HG02759 (cell line): ENCODE data around the gene TNPO1.
A peak's percentile ranks its signal among the peaks of the same experiment; 100 is the strongest.
"Not testable (repeated sequence)": the region's sequence is repeated elsewhere in the genome, so short reads cannot be mapped to it uniquely, and the experiment has no call there.

ENCODE experiments used
- ATAC-seq: cut with Tn5 transposase; IDR thresholded peaks from one replicate; pipeline ENCODE4 v1.9.1; 2021; ENCODE audit warnings: mild to moderate bottlenecking, moderate library complexity; ENCODE audit not compliant: unreplicated experiment

TNPO1 gene

GRCh38 chr5:72816284-72817075 lies at the start of gene TNPO1:
Gene TNPO1 (plus strand): TSS chr5:72816661. CDS start chr5:72816738, 77 bp downstream.
- ATAC-seq, result peak; percentile 82

GRCh38 chr5:72767289-72768010 lies 49.0 kb upstream of the TNPO1 start:
- no peak for ATAC-seq

GRCh38 chr5:72770266-72770665 lies 46.2 kb upstream of the TNPO1 start:
- ATAC-seq, result no peak

GRCh38 chr5:72776684-72777083 lies 39.8 kb upstream of the TNPO1 start:
- no peak for ATAC-seq

- ATAC-seq, result no peak
These were observed 36.9 kb upstream of the TNPO1 start for GRCh38 chr5:72779520-72779919.

- no peak for ATAC-seq
These were observed 33.1 kb upstream of the TNPO1 start for GRCh38 chr5:72783354-72783753.

GRCh38 chr5:72784129-72784528 lies 32.3 kb upstream of the TNPO1 start:
- ATAC-seq, result no peak

GRCh38 chr5:72785801-72786200 lies 30.7 kb upstream of the TNPO1 start:
- no peak for ATAC-seq

GRCh38 chr5:72786676-72787075 lies 29.8 kb upstream of the TNPO1 start:
- ATAC-seq, result no peak

GRCh38 chr5:72788866-72789505 lies 27.5 kb upstream of the TNPO1 start:
- no peak for ATAC-seq

GRCh38 chr5:72790186-72790585 lies 26.3 kb upstream of the TNPO1 start:
- ATAC-seq, result no peak

GRCh38 chr5:72792662-72793061 lies 23.8 kb upstream of the TNPO1 start:
- not testable (repeated sequence) for ATAC-seq

- ATAC-seq, result no peak
These were observed 20.5 kb upstream of the TNPO1 start for GRCh38 chr5:72796001-72796400.

GRCh38 chr5:72799721-72800120 lies 16.7 kb upstream of the TNPO1 start:
- no peak for ATAC-seq

- ATAC-seq, result not testable (repeated sequence)
These were observed 7.8 kb upstream of the TNPO1 start for GRCh38 chr5:72808637-72809036.

GRCh38 chr5:72811849-72812248 lies 4.6 kb upstream of the TNPO1 start:
- ATAC-seq, result no peak

- no peak for ATAC-seq
These were observed 4.0 kb upstream of the TNPO1 start for GRCh38 chr5:72812488-72812887.

- no peak for ATAC-seq
These were observed 2.4 kb upstream of the TNPO1 start for GRCh38 chr5:72814104-72814503.

- ATAC-seq, result no peak
These were observed 1.6 kb upstream of the TNPO1 start for GRCh38 chr5:72814864-72815263.

GRCh38 chr5:72815580-72816283 lies 729 bp upstream of the TNPO1 start:
- no peak for ATAC-seq

GRCh38 chr5:72817076-72817481 lies 618 bp downstream of the TNPO1 start:
- ATAC-seq, result peak; percentile 35
